ENCODE results near the gene TMEM87B. TPM values are rescaled to one million over a fixed set of nuclear protein-coding genes. Genes with fewer than 3 reads are reported as not detected.
"Not testable (repeated sequence)": the region's sequence is repeated elsewhere in the genome, so short reads cannot be mapped to it uniquely, and the experiment has no call there.

Gene TMEM87B
- polyA plus RNA-seq, 1 donor = 37.5 TPM

GRCh38 chr2:112032689-112033465, 22.2 kb upstream of the TMEM87B start:
- H3K27ac ChIP-seq (ENCODE audit: low read length) = no peak overlapping the region
- peak in 1 of 2 donors; percentile 15 for DNase-seq
- no peak overlapping the region for H3K4me3 ChIP-seq (ENCODE audit: low read length)
- H3K4me1 ChIP-seq (ENCODE audit: control insufficient read depth, insufficient read depth, low read length) = peaks cover 15% of the 10 kb centered on the region
- H3K9me3 ChIP-seq (ENCODE audit: control insufficient read depth, low read depth, low read length) = no peaks in the 10 kb centered on the region
- WGBS (ENCODE audit: insufficient coverage, low lambda C conversion rate) = no CpG with 5 or more reads among the region's 4 CpGs
- H3K27me3 ChIP-seq (ENCODE audit: control insufficient read depth, insufficient read depth, low read length) = no peaks in the 10 kb centered on the region
- no peaks in the 10 kb centered on the region for H3K36me3 ChIP-seq (ENCODE audit: control insufficient read depth, insufficient read depth, low read length)

- WGBS (ENCODE audit: insufficient coverage, low lambda C conversion rate) = no CpG with 5 or more reads among the region's 1 CpG
- peaks cover 15% of the 10 kb centered on the region for H3K4me1 ChIP-seq (ENCODE audit: control insufficient read depth, insufficient read depth, low read length)
- H3K27ac ChIP-seq (ENCODE audit: low read length) = no peak overlapping the region
- no peaks in the 10 kb centered on the region for H3K36me3 ChIP-seq (ENCODE audit: control insufficient read depth, insufficient read depth, low read length)
- no peak for DNase-seq
- no peaks in the 10 kb centered on the region for H3K9me3 ChIP-seq (ENCODE audit: control insufficient read depth, low read depth, low read length)
- H3K27me3 ChIP-seq (ENCODE audit: control insufficient read depth, insufficient read depth, low read length) = no peaks in the 10 kb centered on the region
- no peak overlapping the region for H3K4me3 ChIP-seq (ENCODE audit: low read length)
Observed at GRCh38 chr2:112033600-112033999, 21.5 kb upstream of the TMEM87B start.

GRCh38 chr2:112034924-112035323, 20.1 kb upstream of the TMEM87B start:
- Histone ChIP-seq H3K27me3 (ENCODE audit: control insufficient read depth, insufficient read depth, low read length) (no peaks in the 10 kb centered on the region), H3K4me3 (ENCODE audit: low read length) (no peak overlapping the region), H3K27ac (ENCODE audit: low read length) (no peak overlapping the region), H3K4me1 (ENCODE audit: control insufficient read depth, insufficient read depth, low read length) (peaks cover 15% of the 10 kb centered on the region), H3K9me3 (ENCODE audit: control insufficient read depth, low read depth, low read length) (no peaks in the 10 kb centered on the region), H3K36me3 (ENCODE audit: control insufficient read depth, insufficient read depth, low read length) (no peaks in the 10 kb centered on the region)
- DNase-seq = no peak
- 100% methylated on average over 3 of the region's 3 CpGs for WGBS (ENCODE audit: insufficient coverage, low lambda C conversion rate)

GRCh38 chr2:112035786-112036185, 19.3 kb upstream of the TMEM87B start:
- H3K27ac ChIP-seq (ENCODE audit: low read length) = no peak overlapping the region
- H3K9me3 ChIP-seq (ENCODE audit: control insufficient read depth, low read depth, low read length) = no peaks in the 10 kb centered on the region
- H3K36me3 ChIP-seq (ENCODE audit: control insufficient read depth, insufficient read depth, low read length) = no peaks in the 10 kb centered on the region
- DNase-seq = no peak
- no peaks in the 10 kb centered on the region for H3K27me3 ChIP-seq (ENCODE audit: control insufficient read depth, insufficient read depth, low read length)
- no peak overlapping the region for H3K4me3 ChIP-seq (ENCODE audit: low read length)
- WGBS (ENCODE audit: insufficient coverage, low lambda C conversion rate) = no CpG with 5 or more reads among the region's 1 CpG
- H3K4me1 ChIP-seq (ENCODE audit: control insufficient read depth, insufficient read depth, low read length) = peaks cover 15% of the 10 kb centered on the region

GRCh38 chr2:112039556-112039955, 15.5 kb upstream of the TMEM87B start:
- H3K27me3 ChIP-seq (ENCODE audit: control insufficient read depth, insufficient read depth, low read length); H3K4me1 ChIP-seq (ENCODE audit: control insufficient read depth, insufficient read depth, low read length); H3K36me3 ChIP-seq (ENCODE audit: control insufficient read depth, insufficient read depth, low read length); H3K27ac ChIP-seq (ENCODE audit: low read length); H3K9me3 ChIP-seq (ENCODE audit: control insufficient read depth, low read depth, low read length); DNase-seq; H3K4me3 ChIP-seq (ENCODE audit: low read length): not testable (repeated sequence)
- WGBS (ENCODE audit: insufficient coverage, low lambda C conversion rate) = no CpG with 5 or more reads among the region's 12 CpGs

- not testable (repeated sequence) for H3K9me3 ChIP-seq (ENCODE audit: control insufficient read depth, low read depth, low read length); H3K27ac ChIP-seq (ENCODE audit: low read length); DNase-seq; H3K4me1 ChIP-seq (ENCODE audit: control insufficient read depth, insufficient read depth, low read length); H3K4me3 ChIP-seq (ENCODE audit: low read length); H3K36me3 ChIP-seq (ENCODE audit: control insufficient read depth, insufficient read depth, low read length); H3K27me3 ChIP-seq (ENCODE audit: control insufficient read depth, insufficient read depth, low read length)
- WGBS (ENCODE audit: insufficient coverage, low lambda C conversion rate) = 100% methylated on average over 1 of the region's 2 CpGs
Observed at GRCh38 chr2:112040066-112040465, 15.0 kb upstream of the TMEM87B start.

GRCh38 chr2:112041460-112041859, 13.6 kb upstream of the TMEM87B start:
- peak overlapping the region; percentile 60 for H3K27ac ChIP-seq (ENCODE audit: low read length)
- not testable (repeated sequence) for H3K4me1 ChIP-seq (ENCODE audit: control insufficient read depth, insufficient read depth, low read length); H3K4me3 ChIP-seq (ENCODE audit: low read length); H3K9me3 ChIP-seq (ENCODE audit: control insufficient read depth, low read depth, low read length); H3K27me3 ChIP-seq (ENCODE audit: control insufficient read depth, insufficient read depth, low read length); H3K36me3 ChIP-seq (ENCODE audit: control insufficient read depth, insufficient read depth, low read length)
- WGBS (ENCODE audit: insufficient coverage, low lambda C conversion rate) = no CpG with 5 or more reads among the region's 6 CpGs
- DNase-seq = peak in 1 of 2 donors; percentile 71

GRCh38 chr2:112045446-112046014, 9.5 kb upstream of the TMEM87B start:
- H3K27ac ChIP-seq (ENCODE audit: low read length) = no peak overlapping the region
- H3K27me3 ChIP-seq (ENCODE audit: control insufficient read depth, insufficient read depth, low read length) = no peaks in the 10 kb centered on the region
- peaks cover 5% of the 10 kb centered on the region for H3K9me3 ChIP-seq (ENCODE audit: control insufficient read depth, low read depth, low read length)
- no peak overlapping the region for H3K4me3 ChIP-seq (ENCODE audit: low read length)
- peaks cover 17% of the 10 kb centered on the region for H3K4me1 ChIP-seq (ENCODE audit: control insufficient read depth, insufficient read depth, low read length)
- H3K36me3 ChIP-seq (ENCODE audit: control insufficient read depth, insufficient read depth, low read length) = no peaks in the 10 kb centered on the region
- no peak for DNase-seq

- Histone ChIP-seq H3K4me1 (ENCODE audit: control insufficient read depth, insufficient read depth, low read length) (peaks cover 20% of the 10 kb centered on the region), H3K27me3 (ENCODE audit: control insufficient read depth, insufficient read depth, low read length) (no peaks in the 10 kb centered on the region), H3K27ac (ENCODE audit: low read length) (no peak overlapping the region), H3K9me3 (ENCODE audit: control insufficient read depth, low read depth, low read length) (peaks cover 5% of the 10 kb centered on the region), H3K4me3 (ENCODE audit: low read length) (no peak overlapping the region), H3K36me3 (ENCODE audit: control insufficient read depth, insufficient read depth, low read length) (no peaks in the 10 kb centered on the region)
- DNase-seq = no peak
Observed at GRCh38 chr2:112046231-112046630, 8.8 kb upstream of the TMEM87B start.

- Histone ChIP-seq H3K27me3 (ENCODE audit: control insufficient read depth, insufficient read depth, low read length) (no peaks in the 10 kb centered on the region), H3K27ac (ENCODE audit: low read length) (no peak overlapping the region), H3K4me3 (ENCODE audit: low read length) (no peak overlapping the region), H3K36me3 (ENCODE audit: control insufficient read depth, insufficient read depth, low read length) (no peaks in the 10 kb centered on the region), H3K4me1 (ENCODE audit: control insufficient read depth, insufficient read depth, low read length) (peaks cover 14% of the 10 kb centered on the region), H3K9me3 (ENCODE audit: control insufficient read depth, low read depth, low read length) (peaks cover 5% of the 10 kb centered on the region)
- WGBS (ENCODE audit: insufficient coverage, low lambda C conversion rate) = no CpG with 5 or more reads among the region's 7 CpGs
- peak in 1 of 2 donors; percentile 24 for DNase-seq
Observed at GRCh38 chr2:112047537-112048235, 7.4 kb upstream of the TMEM87B start.
